NT2/D1 (cell line): Measurements from ENCODE around the gene TPK1.

Source experiments
- DNase-seq: peaks from one replicate; pipeline ENCODE4 v3.0.0-alpha.2; 2011; ENCODE audit warnings: low read depth, low spot score
- H3K27me3 ChIP-seq: 2 replicates; pipeline ENCODE4 v1.6.0; 2011; ENCODE audit warnings: mild to moderate bottlenecking; ENCODE audit not compliant: insufficient read length, insufficient read depth
- H3K36me3 ChIP-seq: 2 replicates; pipeline ENCODE4 v1.6.1; 2011; ENCODE audit warnings: mild to moderate bottlenecking, low read length, mixed read lengths; ENCODE audit not compliant: insufficient read depth, insufficient read length
- H3K4me1 ChIP-seq: 2 replicates; pipeline ENCODE4 v1.5.1; 2011; ENCODE audit not compliant: insufficient read depth, insufficient read length
- H3K4me3 ChIP-seq: 2 replicates; pipeline ENCODE4 v1.5.1; 2011; ENCODE audit warnings: low read depth; ENCODE audit not compliant: insufficient read length
- H3K9ac ChIP-seq: 2 replicates; pipeline ENCODE4 v1.6.0; 2011; ENCODE audit warnings: low read depth; ENCODE audit not compliant: insufficient read length
- H3K9me3 ChIP-seq: 2 replicates; pipeline ENCODE4 v1.5.1; 2011; ENCODE audit warnings: mild to moderate bottlenecking, low read length; ENCODE audit not compliant: insufficient read depth
- SUZ12 ChIP-seq: IDR thresholded peaks from 2 replicates; pipeline ENCODE4 v1.6.1; 2011; ENCODE audit not compliant: insufficient read length, insufficient read depth; ENCODE audit errors: extremely low read depth
- YY1 ChIP-seq: IDR thresholded peaks from 2 replicates; pipeline ENCODE4 v1.6.1; 2011; ENCODE audit not compliant: insufficient read length, insufficient read depth
- ZNF274 ChIP-seq: IDR thresholded peaks from 2 replicates; pipeline ENCODE4 v1.6.1; 2011; ENCODE audit warnings: mild to moderate bottlenecking, low read depth, low read length

TPK1 gene

GRCh38 chr7:144629598-144629997, 206.3 kb downstream of the TPK1 start:
- Histone ChIP-seq H3K4me1 (peaks cover 3% of the 10 kb centered on the region), H3K9me3 (peaks cover 14% of the 10 kb centered on the region; the same call in 1 of the 2 replicates), H3K4me3 (no peak overlapping the region), H3K27me3 (no peaks in the 10 kb centered on the region), H3K36me3 (no peaks in the 10 kb centered on the region), H3K9ac (no peak overlapping the region)
- DNase-seq: no peak
- TF ChIP-seq SUZ12 (no peak), ZNF274 (no peak), YY1 (no peak)

- H3K4me3 ChIP-seq: no peak overlapping the region
- no peak overlapping the region for H3K9ac ChIP-seq
- TF ChIP-seq SUZ12 (no peak), YY1 (no peak), ZNF274 (no peak)
- DNase-seq: peak; percentile 35
- H3K27me3 ChIP-seq: no peaks in the 10 kb centered on the region
- H3K4me1 ChIP-seq: peaks cover 3% of the 10 kb centered on the region
- peaks cover 14% of the 10 kb centered on the region; the same call in 1 of the 2 replicates for H3K9me3 ChIP-seq
- H3K36me3 ChIP-seq: no peaks in the 10 kb centered on the region
Measured at GRCh38 chr7:144629011-144629410, 206.8 kb downstream of the TPK1 start.

- H3K9me3 ChIP-seq: peaks cover 14% of the 10 kb centered on the region; the same call in 1 of the 2 replicates
- no peaks in the 10 kb centered on the region for H3K27me3 ChIP-seq
- no peak for TF ChIP-seq YY1
- TF ChIP-seq ZNF274: no peak
- no peak for TF ChIP-seq SUZ12
- peaks cover 3% of the 10 kb centered on the region for H3K4me1 ChIP-seq
- no peak overlapping the region for H3K9ac ChIP-seq
- no peak for DNase-seq
- no peaks in the 10 kb centered on the region for H3K36me3 ChIP-seq
- no peak overlapping the region for H3K4me3 ChIP-seq
Measured at GRCh38 chr7:144628176-144628575, 207.7 kb downstream of the TPK1 start.

- Histone ChIP-seq H3K4me3 (no peak overlapping the region), H3K27me3 (no peaks in the 10 kb centered on the region), H3K36me3 (no peaks in the 10 kb centered on the region), H3K9ac (no peak overlapping the region), H3K4me1 (no peaks in the 10 kb centered on the region), H3K9me3 (no peaks in the 10 kb centered on the region)
- TF ChIP-seq ZNF274: no peak
- no peak for TF ChIP-seq YY1
- no peak for TF ChIP-seq SUZ12
- no peak for DNase-seq
Measured at GRCh38 chr7:144622745-144623144, 213.1 kb downstream of the TPK1 start.

- Histone ChIP-seq H3K9ac (no peak overlapping the region), H3K27me3 (no peaks in the 10 kb centered on the region), H3K4me3 (no peak overlapping the region), H3K9me3 (no peaks in the 10 kb centered on the region), H3K4me1 (no peaks in the 10 kb centered on the region), H3K36me3 (no peaks in the 10 kb centered on the region)
- no peak for DNase-seq
- TF ChIP-seq ZNF274 (no peak), SUZ12 (no peak), YY1 (no peak)
Measured at GRCh38 chr7:144606261-144606660, 229.6 kb downstream of the TPK1 start.

GRCh38 chr7:144596953-144597352, 238.9 kb downstream of the TPK1 start:
- H3K36me3 ChIP-seq: no peaks in the 10 kb centered on the region
- no peak for DNase-seq
- no peaks in the 10 kb centered on the region for H3K4me1 ChIP-seq
- H3K9me3 ChIP-seq: 0 out of 2 replicates have a peak, but pooled peaks cover 4% of the 10 kb centered on the region
- no peaks in the 10 kb centered on the region for H3K27me3 ChIP-seq
- no peak overlapping the region for H3K9ac ChIP-seq
- H3K4me3 ChIP-seq: no peak overlapping the region
- TF ChIP-seq ZNF274 (no peak), SUZ12 (no peak), YY1 (no peak)

- no peak overlapping the region for H3K9ac ChIP-seq
- H3K4me3 ChIP-seq: no peak overlapping the region
- TF ChIP-seq ZNF274: no peak
- 0 out of 2 replicates have a peak, but pooled peaks cover 4% of the 10 kb centered on the region for H3K9me3 ChIP-seq
- DNase-seq: no peak
- H3K27me3 ChIP-seq: no peaks in the 10 kb centered on the region
- H3K4me1 ChIP-seq: no peaks in the 10 kb centered on the region
- no peaks in the 10 kb centered on the region for H3K36me3 ChIP-seq
Measured at GRCh38 chr7:144594580-144594979, 241.3 kb downstream of the TPK1 start.

GRCh38 chr7:144588559-144589051, 247.2 kb downstream of the TPK1 start:
- no peak for TF ChIP-seq SUZ12
- TF ChIP-seq YY1: no peak
- no peak for TF ChIP-seq ZNF274
- no peak overlapping the region for H3K9ac ChIP-seq
- H3K4me3 ChIP-seq: no peak overlapping the region
- no peaks in the 10 kb centered on the region for H3K9me3 ChIP-seq
- no peaks in the 10 kb centered on the region for H3K27me3 ChIP-seq
- no peaks in the 10 kb centered on the region for H3K36me3 ChIP-seq
- DNase-seq: no peak
- H3K4me1 ChIP-seq: no peaks in the 10 kb centered on the region
